Type B pancreatic cell (in vitro differentiated cells): ENCODE measurements around the gene KRT86. TPM values are rescaled to one million over a fixed set of nuclear protein-coding genes. Genes with fewer than 3 reads are reported as not detected.
"Not testable (repeated sequence)": the region's sequence is repeated elsewhere in the genome, so short reads cannot be mapped to it uniquely, and the experiment has no call there.

ENCODE experiments used
- DNase-seq: peaks from one replicate; pipeline ENCODE4 v3.0.0; 2021; ENCODE audit warnings: mixed read lengths; ENCODE audit not compliant: unreplicated experiment; ENCODE audit errors: extremely low spot score
- H3K27ac Mint-ChIP-seq: 2 replicates; pipeline ENCODE4 v1.8.0; 2021; ENCODE audit warnings: mild to moderate bottlenecking, mixed read lengths
- H3K27me3 Mint-ChIP-seq: 2 replicates; pipeline ENCODE4 v1.8.0; 2021; ENCODE audit warnings: mixed read lengths
- H3K36me3 Mint-ChIP-seq: 2 replicates; pipeline ENCODE4 v1.8.0; 2021; ENCODE audit warnings: mixed read lengths
- H3K4me1 Mint-ChIP-seq: one replicate; pipeline ENCODE4 v1.8.0; 2021; ENCODE audit warnings: mixed read lengths; ENCODE audit not compliant: unreplicated experiment
- H3K4me3 Mint-ChIP-seq: 2 replicates; pipeline ENCODE4 v1.8.0; 2021; ENCODE audit warnings: mild to moderate bottlenecking, mixed read lengths
- H3K9me3 Mint-ChIP-seq: 2 replicates; pipeline ENCODE4 v1.8.0; 2021; ENCODE audit warnings: mixed read lengths
- CTCF ChIP-seq: fragments of 200-600 bp; sonication (generic); conservative IDR thresholded peaks from 2 replicates; pipeline ENCODE4 v1.5.0; 2021; ENCODE audit warnings: antibody characterized with exemption, mild to moderate bottlenecking
- total RNA-seq: library from RNA; stranded (reverse); gene quantifications from 2 replicates; pipeline ENCODE4 v1.2.1, GENCODE V29; 2021; ENCODE audit warnings: low replicate concordance

The KRT86 gene
- total RNA-seq, 1 donor from 2014 or later: 0.14 TPM

- no peak overlapping the region for H3K4me3 Mint-ChIP-seq
- H3K36me3 Mint-ChIP-seq: no peaks in the 10 kb centered on the region
- H3K27ac Mint-ChIP-seq: no peak overlapping the region
- no peaks in the 10 kb centered on the region for H3K9me3 Mint-ChIP-seq
- DNase-seq: no peak
- peaks cover 18% of the 10 kb centered on the region for H3K4me1 Mint-ChIP-seq
- peaks cover 9% of the 10 kb centered on the region for H3K27me3 Mint-ChIP-seq
- TF ChIP-seq CTCF: no peak
Measured at GRCh38 chr12:52344111-52344510, 69.7 kb downstream of the KRT86 start.

- DNase-seq, H3K27me3 Mint-ChIP-seq, H3K27ac Mint-ChIP-seq, H3K9me3 Mint-ChIP-seq, H3K36me3 Mint-ChIP-seq, H3K4me3 Mint-ChIP-seq: not testable (repeated sequence)
- peaks cover 18% of the 10 kb centered on the region for H3K4me1 Mint-ChIP-seq
Measured at GRCh38 chr12:52345041-52345440, 70.6 kb downstream of the KRT86 start.

- Mint-ChIP-seq H3K4me1 (peaks cover 18% of the 10 kb centered on the region), H3K27ac (no peak overlapping the region), H3K4me3 (no peak overlapping the region), H3K9me3 (no peaks in the 10 kb centered on the region), H3K27me3 (peaks cover 8% of the 10 kb centered on the region), H3K36me3 (no peaks in the 10 kb centered on the region)
- TF ChIP-seq CTCF: no peak
- no peak for DNase-seq
Measured at GRCh38 chr12:52346593-52346992, 72.1 kb downstream of the KRT86 start.

- DNase-seq: no peak
- Mint-ChIP-seq H3K4me1 (peaks cover 18% of the 10 kb centered on the region), H3K4me3 (no peak overlapping the region), H3K36me3 (no peaks in the 10 kb centered on the region), H3K9me3 (no peaks in the 10 kb centered on the region), H3K27me3 (peaks cover 5% of the 10 kb centered on the region), H3K27ac (no peak overlapping the region)
- TF ChIP-seq CTCF: no peak
Measured at GRCh38 chr12:52347016-52347415, 72.6 kb downstream of the KRT86 start.

GRCh38 chr12:52347551-52348510 is 73.4 kb downstream of the KRT86 start:
- H3K27me3 Mint-ChIP-seq: peaks cover 8% of the 10 kb centered on the region
- peaks cover 18% of the 10 kb centered on the region for H3K4me1 Mint-ChIP-seq
- H3K4me3 Mint-ChIP-seq: no peak overlapping the region
- no peak for DNase-seq
- TF ChIP-seq CTCF: no peak
- H3K27ac Mint-ChIP-seq: no peak overlapping the region
- no peaks in the 10 kb centered on the region for H3K36me3 Mint-ChIP-seq
- no peaks in the 10 kb centered on the region for H3K9me3 Mint-ChIP-seq

- peaks cover 21% of the 10 kb centered on the region for H3K4me1 Mint-ChIP-seq
- H3K27me3 Mint-ChIP-seq: peaks cover 14% of the 10 kb centered on the region
- H3K36me3 Mint-ChIP-seq: no peaks in the 10 kb centered on the region
- no peak for TF ChIP-seq CTCF
- no peak for DNase-seq
- H3K27ac Mint-ChIP-seq: no peak overlapping the region
- H3K4me3 Mint-ChIP-seq: no peak overlapping the region
- no peaks in the 10 kb centered on the region for H3K9me3 Mint-ChIP-seq
Measured at GRCh38 chr12:52349196-52349595, 74.8 kb downstream of the KRT86 start.
